ENCODE measurements around the gene SENP8.
"Not testable (repeated sequence)": the region's sequence is repeated elsewhere in the genome, so short reads cannot be mapped to it uniquely, and the experiment has no call there.

SENP8 gene

DNA sequence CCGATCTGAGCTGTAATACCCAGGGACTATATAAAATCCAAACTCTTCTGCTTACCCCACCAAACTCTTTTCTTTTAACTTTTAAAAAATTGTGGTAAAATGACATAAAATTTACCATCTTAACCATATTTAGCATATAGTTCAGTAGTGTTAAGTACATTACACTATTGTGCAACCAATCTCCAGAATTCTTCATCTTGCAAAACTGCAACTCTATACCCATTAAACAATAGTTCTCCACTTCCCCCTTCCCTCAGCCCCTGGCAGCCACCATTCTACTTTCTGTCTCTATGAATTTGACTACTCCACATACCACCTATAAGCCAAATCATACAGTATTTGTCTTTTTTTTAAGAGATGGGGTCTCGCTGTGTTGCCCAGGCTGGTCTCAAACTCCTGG is 38.7 kb downstream of the SENP8 start:
- peak; percentile 38 for DNase-seq

DNA sequence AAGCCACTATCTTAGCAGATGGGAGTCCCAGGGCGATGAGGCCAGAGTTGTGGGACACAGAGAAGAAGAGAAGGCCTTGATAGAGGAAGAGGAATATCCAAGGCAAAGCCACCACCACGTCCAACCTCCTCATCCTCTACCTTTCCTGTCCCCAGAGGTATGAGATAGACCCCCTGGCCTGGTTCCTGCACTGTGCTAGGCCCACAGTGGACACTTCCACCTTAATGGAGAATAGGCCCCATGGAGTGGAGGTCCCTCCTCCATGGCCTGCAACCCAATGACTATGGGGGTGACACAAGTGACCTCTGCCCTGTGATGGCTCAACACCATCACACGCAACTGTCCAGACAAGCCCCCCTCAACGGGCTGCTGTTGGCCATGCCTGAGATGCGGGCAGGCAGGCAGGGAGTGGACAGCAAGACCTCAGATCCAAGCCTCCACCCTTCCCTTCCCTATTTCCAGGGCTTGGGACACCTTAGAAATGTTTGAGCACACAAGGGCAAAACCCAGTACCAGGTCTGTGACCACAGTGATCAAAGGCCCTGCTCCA is 42.6 kb downstream of the SENP8 start:
- DNase-seq = no peak

DNA sequence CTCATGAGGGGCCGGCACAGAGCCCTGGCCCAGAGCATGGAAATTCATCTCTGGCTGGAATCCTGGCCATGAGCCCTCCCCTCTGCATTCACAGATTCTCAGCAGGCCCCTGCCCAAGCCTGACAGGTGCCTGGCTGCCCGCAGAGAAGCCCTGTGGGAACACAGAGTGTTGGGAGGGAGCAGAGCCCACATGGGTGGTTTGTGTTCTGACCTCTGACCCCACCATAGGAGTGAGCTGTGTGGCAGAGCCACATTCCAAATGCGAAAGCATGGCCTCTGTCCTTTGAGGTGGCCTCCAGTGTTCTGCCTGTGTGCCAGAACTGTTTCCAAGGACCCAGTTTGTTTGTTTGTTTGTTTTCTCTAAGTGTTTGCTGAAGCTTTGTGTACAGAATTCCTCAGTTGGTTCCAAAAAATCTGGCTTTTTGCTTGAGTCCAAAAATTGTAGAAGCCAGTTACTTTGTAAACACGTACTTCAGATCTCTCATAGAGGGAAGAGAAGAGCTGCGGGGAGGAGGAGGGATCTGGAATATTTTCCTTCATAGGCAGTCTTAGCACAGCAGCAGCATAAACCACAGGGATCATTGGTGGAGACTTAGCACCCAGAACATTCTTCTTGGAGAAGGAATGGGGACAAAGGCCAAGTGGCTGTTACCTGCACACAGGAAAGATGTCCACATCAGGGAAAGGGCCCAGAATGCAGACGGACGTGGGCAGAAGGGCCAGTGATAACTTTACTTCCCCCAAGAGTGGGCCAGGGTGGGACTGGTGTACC is 43.3 kb downstream of the SENP8 start:
- no peak for DNase-seq

DNA sequence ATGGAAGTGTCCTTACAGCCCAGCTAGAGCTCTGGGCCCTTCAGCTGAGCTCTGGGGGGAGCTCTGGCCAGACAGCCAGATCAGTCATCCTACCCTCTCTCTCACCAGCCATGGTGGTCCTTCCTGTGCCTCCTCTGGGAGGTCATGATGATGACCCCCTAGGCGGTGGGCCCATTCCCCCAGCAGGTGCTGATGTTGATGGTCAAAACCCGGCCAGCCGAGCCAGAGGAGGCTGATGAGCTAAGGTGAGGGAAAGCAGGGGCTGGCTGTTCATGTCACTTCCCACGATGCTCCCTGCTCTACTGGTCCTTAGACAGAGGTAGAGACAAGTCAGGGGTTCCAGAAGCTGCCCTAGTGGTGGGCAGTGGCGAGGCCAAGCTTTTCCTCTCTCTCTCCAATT is 44.4 kb downstream of the SENP8 start:
- DNase-seq = no peak

DNA sequence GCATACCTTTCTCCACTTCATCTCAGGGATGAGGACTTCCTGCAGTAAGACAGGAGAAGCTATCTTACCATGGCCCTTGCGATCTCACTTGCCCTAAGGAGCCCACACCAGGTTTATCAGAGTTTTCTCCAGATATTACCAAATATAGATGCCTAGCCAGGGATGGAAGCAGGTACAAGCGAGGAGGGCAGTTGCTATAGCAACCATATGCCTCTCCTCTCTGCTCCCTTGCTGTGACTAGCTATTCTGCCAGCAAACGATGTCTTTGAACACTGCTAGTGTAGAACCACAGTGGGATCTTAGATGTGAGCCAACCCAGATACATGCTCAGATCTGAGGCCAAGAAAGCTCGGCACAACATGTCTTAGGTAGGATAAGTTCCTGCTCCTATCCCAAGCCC is 45.5 kb downstream of the SENP8 start:
- no peak for DNase-seq

GRCh38 chr15:72166716-72167417 is 48.7 kb downstream of the SENP8 start:
- DNase-seq = no peak

- no peak for DNase-seq
These were observed 49.2 kb downstream of the SENP8 start for GRCh38 chr15:72167445-72167844.

- no peak for DNase-seq
These were observed 50.1 kb downstream of the SENP8 start for GRCh38 chr15:72168131-72168807.

- no peak for DNase-seq
These were observed 50.6 kb downstream of the SENP8 start for GRCh38 chr15:72168808-72169190.

DNA sequence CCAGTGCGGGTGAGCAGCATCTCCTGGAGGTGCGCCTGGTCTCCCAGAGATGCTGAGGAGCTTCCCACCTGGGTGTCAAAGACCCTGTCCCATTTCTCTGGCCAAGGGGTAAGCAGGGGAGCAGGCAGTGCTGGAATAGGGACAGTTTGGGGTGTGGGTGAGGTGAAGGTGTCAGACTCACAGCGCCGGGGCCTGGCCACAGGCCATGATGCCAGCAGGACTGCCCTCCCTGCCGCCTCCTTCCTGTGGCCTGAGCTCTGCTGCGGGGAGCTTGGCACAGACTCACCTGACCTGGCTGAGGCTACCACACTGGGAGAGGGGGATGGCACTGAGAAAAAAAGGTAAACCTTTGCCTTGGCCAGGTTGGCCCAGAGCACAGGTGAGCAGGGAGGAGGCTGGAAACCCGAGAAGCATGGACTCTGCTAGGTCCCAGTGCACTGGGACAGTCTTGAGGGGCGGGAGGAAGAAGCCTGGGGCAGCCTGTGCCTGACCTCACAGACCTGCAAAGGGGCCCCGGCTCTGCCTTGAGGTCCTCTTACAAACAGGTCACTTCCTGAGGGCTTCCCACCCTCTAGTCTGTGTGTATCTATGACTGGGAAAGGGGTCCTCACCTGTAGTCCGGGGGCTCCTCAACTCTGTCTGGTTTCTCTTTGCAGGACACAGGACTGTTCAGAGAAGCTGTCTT is 51.2 kb downstream of the SENP8 start:
- DNase-seq = no peak

- no peak for DNase-seq
These were observed 51.9 kb downstream of the SENP8 start for GRCh38 chr15:72169921-72170611.

GRCh38 chr15:72170691-72171090 is 52.5 kb downstream of the SENP8 start:
- DNase-seq = no peak

DNA sequence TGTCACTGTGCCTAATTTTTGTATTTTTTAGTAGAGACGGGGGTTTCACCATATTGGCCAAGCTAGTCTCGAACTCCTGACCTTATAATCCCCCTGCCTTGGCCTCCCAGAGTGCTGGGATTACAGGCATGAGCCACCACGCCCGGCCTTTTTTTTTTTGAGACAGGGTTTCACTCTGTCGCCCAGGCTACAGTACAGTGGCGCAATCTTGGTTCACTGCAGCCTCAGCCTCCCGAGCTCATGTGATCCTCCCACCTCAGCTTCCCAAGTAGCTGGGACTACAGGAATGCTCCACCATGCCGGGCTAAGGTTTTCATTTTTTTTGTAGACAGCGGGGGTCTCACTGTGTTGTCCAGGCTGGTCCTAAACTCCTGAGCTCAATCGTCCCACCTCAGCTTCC is 53.8 kb downstream of the SENP8 start:
- DNase-seq = not testable (repeated sequence)

DNA sequence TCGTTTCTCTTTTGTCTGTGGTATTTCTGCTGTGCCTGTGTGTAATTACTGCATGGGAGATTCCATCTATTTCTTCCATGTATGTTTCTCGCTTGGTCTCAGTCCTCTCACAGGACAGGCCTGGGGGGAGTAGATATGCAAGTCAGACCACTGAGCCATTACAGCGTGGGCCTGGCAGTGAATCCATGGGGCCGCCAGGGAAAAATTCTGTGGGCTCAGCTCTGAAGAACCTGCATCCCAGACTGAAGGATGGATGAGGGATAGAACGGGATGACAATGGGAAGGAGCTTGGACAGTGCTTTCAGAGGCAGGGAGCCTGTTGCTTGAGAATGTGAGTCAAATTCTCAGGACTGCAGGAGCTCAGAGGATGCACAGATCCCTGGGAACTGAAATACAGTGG is 54.6 kb downstream of the SENP8 start:
- no peak for DNase-seq

GRCh38 chr15:72173401-72173800 is 55.2 kb downstream of the SENP8 start:
- no peak for DNase-seq

DNA sequence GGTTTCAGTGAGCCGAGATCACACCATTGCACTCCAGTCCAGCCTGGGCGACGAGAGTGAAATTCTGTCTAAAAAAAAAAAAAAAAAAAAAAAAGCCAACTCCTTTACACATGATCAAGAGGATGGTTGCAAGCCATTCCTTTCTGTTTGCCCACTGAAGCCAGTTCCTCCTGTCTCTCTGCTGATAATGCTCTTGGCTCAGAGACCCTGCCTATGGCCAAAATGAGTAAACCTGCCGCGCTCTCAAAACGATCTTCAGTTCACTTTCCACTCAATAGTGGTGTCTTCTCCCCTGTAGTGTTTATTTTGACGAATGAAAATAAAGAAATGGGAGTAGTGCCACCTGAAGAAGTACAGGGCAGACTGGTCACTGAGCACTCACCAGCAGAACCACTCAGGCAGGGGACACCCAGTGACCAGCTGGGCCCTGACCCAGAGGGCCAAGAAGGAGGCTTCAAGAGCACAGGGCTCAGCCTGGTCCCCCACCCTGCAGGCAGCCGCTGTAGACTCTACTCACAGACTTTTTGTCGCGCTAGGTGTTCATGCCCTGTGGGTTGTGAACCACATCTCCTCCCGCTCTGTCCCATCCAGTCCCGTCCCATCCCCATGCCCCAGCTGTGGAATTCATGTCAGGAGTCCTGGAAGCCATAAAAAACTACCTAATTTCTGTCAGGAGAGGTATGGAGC is 55.8 kb downstream of the SENP8 start:
- no peak for DNase-seq

DNA sequence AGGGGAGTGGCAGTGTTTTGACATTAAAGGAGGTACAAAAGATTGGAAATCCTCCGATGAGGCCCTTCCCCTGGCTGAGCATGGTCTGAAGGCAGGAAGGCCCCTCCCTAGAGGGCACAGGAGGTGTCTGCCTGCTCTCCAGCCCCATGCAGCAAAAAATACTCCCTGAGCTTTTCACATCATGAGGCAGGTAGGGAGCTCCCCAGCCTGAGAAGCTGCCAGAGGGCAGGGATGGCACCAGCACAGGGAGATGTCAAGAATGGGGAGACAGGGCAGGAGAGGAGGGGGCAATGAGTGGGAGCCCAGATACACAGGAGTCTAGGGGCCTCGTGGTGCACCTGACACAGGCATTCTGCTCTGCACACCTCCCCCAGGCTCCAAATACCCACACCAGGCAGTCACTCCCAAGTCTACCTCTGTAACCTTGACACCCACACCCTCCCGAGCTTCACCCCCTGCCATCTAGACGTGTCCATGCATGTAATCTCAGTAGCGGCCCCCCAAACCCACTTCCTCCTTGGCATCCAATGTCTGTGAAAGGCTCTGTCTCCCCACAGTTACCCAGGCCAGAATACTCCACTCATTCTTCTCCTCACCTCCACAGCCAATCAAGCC is 56.5 kb downstream of the SENP8 start:
- DNase-seq = no peak

GRCh38 chr15:72175186-72176044 is 57.2 kb downstream of the SENP8 start:
- DNase-seq = no peak

GRCh38 chr15:72176159-72176558 is 58.0 kb downstream of the SENP8 start:
- DNase-seq = no peak

- no peak for DNase-seq
These were observed 58.5 kb downstream of the SENP8 start for GRCh38 chr15:72176743-72177142.
